ENCODE data around the gene MFAP5. TPM values are rescaled to one million over a fixed set of nuclear protein-coding genes. Genes with fewer than 3 reads are reported as not detected.

MFAP5 gene
- total and polyA plus RNA-seq, 7 experiments from 2014 or later = not detected

DNA sequence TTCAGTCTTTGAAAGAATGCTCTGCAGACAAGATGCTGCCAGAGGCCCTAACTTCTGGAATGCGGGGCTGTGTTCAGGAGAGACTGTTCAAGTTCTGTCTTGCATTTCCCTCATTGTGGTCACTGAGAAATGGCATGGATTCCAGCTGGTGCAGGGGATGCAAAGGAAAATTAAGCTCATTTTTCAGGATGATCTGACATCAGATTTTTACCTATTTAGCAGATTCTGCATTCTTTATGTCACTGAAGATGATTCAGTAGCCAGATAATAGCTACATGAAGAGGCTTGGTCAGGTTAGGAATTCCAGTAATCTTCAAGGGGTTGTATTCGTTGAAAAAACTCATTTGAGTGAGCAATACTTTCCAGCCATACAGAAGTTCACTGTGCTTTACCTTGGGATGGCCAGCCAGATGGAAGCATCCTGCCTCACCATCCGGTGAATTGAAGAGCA is 16.1 kb upstream of the MFAP5 start:
- H3K27ac Mint-ChIP-seq = no peak overlapping the region
- peaks cover 0 to 14% (median 8%) of the 10 kb centered on the region in 7 donors for H3K4me1 Mint-ChIP-seq
- no peak overlapping the region for H3K27ac ChIP-seq (ENCODE audit: low read depth, low read length)
- DNase-seq (no peak), ATAC-seq (no peak)
- no peaks in the 10 kb centered on the region for H3K27me3 ChIP-seq (ENCODE audit: control insufficient read depth in 2 of 2, insufficient read depth in 2 of 2, low read length in 2 of 2)
- peaks cover 0 to 13% (median 0%) of the 10 kb centered on the region in 5 donors for H3K27me3 Mint-ChIP-seq
- CTCF ChIA-PET = interaction anchor here (0.7 to 5.1 kb wide), 4 partner anchors 182 to 371 kb away, joined by 3 to 28 read pairs (median 6); no protein-coding TSS in a partner anchor
- no peak overlapping the region for H3K4me3 Mint-ChIP-seq
- POLR2A ChIA-PET = no interaction called here
- H3K9me3 Mint-ChIP-seq = no peaks in the 10 kb centered on the region
- intact Hi-C loops (cut with micrococcal nuclease) = no loop called here
- no peaks in the 10 kb centered on the region for H3K9me3 ChIP-seq (ENCODE audit: control insufficient read depth in 2 of 3, low read length in 3 of 3)
- H3K36me3 ChIP-seq (ENCODE audit: control insufficient read depth in 2 of 3, insufficient read depth in 3 of 3, low read length in 3 of 3) = no peaks in the 10 kb centered on the region
- H3K4me3 ChIP-seq (ENCODE audit: low read length) = no peak overlapping the region
- H3K36me3 Mint-ChIP-seq = no peaks in the 10 kb centered on the region
- peaks cover 0 to 3% of the 10 kb centered on the region in 2 donors for H3K4me1 ChIP-seq (ENCODE audit: control insufficient read depth in 2 of 2, insufficient read depth in 2 of 2, low read length in 2 of 2)

DNA sequence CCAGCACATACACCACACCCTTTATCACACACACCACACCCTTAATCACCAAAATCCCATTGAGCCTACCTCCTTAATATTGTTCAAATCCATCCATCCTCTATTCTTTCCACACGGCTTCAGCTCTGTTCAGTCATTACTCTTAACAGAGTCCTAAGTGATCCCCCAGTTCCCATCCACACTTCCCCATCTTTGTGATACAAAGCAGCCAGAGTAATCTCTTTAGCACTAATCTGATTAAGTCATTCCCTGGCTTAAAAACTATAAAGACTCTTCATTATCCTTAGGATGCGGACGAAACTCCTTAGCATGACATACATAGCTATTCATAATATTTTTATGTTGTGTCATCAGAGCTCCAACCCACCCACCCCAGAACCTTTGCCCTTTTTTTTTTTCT is 14.7 kb upstream of the MFAP5 start:
- Histone ChIP-seq H3K9me3 (ENCODE audit: control insufficient read depth in 2 of 3, low read length in 3 of 3) (no peaks in the 10 kb centered on the region), H3K4me3 (ENCODE audit: low read length) (no peak overlapping the region), H3K27ac (ENCODE audit: low read depth, low read length) (no peak overlapping the region), H3K36me3 (ENCODE audit: control insufficient read depth in 2 of 3, insufficient read depth in 3 of 3, low read length in 3 of 3) (no peaks in the 10 kb centered on the region), H3K4me1 (ENCODE audit: control insufficient read depth in 2 of 2, insufficient read depth in 2 of 2, low read length in 2 of 2) (peaks cover 0 to 3% of the 10 kb centered on the region in 2 donors), H3K27me3 (ENCODE audit: control insufficient read depth in 2 of 2, insufficient read depth in 2 of 2, low read length in 2 of 2) (no peaks in the 10 kb centered on the region)
- Mint-ChIP-seq H3K4me1 (peaks cover 0 to 14% (median 8%) of the 10 kb centered on the region in 7 donors), H3K36me3 (no peaks in the 10 kb centered on the region), H3K27ac (peak overlapping the region in 1 of 9 donors; percentile 2), H3K9me3 (no peaks in the 10 kb centered on the region), H3K27me3 (peaks cover 0 to 13% (median 0%) of the 10 kb centered on the region in 5 donors), H3K4me3 (no peak overlapping the region)
- ChIA-PET CTCF (interaction anchor here (1.2 to 5.1 kb wide), 3 partner anchors 183 to 372 kb away, joined by 5 to 28 read pairs (median 6); no protein-coding TSS in a partner anchor), POLR2A (interaction anchor here (1.0 kb wide), 1 partner anchor 32 kb away, joined by 3 read pairs; no protein-coding TSS in a partner anchor)
- intact Hi-C loops (cut with micrococcal nuclease) = no loop called here
- ATAC-seq (no peak), DNase-seq (no peak)

DNA sequence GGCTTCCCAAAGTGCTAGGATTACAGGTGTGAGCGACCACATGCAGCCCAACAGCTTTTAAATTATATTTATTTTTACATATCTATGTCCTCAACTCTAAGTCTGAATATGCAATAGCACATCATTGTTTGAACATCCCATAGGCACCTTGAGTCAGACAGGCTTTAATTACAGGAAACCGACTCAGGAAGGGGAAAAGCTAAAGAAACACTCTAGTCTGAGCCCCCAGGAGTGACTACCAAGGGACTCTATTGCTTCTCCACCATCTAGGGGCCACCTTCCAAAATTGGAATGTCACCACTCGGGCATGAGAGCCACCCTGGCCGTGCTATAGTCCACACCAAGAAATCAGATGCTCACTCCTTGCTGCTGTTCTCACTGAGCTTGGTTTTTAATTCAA is 14.0 kb upstream of the MFAP5 start:
- POLR2A ChIA-PET = interaction anchor here (1.3 kb wide), 1 partner anchor 14 kb away, joined by 3 read pairs; no protein-coding TSS in a partner anchor
- H3K9me3 ChIP-seq (ENCODE audit: control insufficient read depth in 2 of 3, low read length in 3 of 3) = no peaks in the 10 kb centered on the region
- H3K27ac Mint-ChIP-seq = no peak overlapping the region

DNA sequence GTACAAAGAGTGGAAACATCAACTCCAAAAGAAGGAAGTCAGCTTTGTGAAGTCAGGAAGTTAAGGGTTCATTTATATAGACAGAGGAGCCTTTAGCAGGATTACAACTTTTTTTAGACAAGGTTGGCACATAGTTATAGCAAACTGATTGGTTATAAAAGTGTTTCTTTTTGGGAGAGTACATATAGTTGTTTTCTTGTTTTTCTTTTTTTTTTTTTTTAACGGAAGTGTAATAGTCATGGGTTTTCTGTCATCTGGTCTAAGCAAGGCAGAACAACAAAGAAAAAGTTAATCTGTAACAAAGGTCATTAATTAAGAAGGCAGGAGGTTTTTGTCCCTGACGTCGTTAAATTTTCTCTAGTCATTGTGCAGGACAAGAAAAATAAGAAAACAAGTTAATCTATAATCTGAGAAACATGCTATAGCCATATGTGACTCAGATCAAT is 13.0 kb upstream of the MFAP5 start:
- no peaks in the 10 kb centered on the region for H3K9me3 ChIP-seq (ENCODE audit: control insufficient read depth in 2 of 3, low read length in 3 of 3)
- H3K4me3 ChIP-seq (ENCODE audit: low read length) = no peak overlapping the region
- H3K36me3 ChIP-seq (ENCODE audit: control insufficient read depth in 2 of 3, insufficient read depth in 3 of 3, low read length in 3 of 3) = no peaks in the 10 kb centered on the region
- no peak overlapping the region for H3K27ac ChIP-seq (ENCODE audit: low read depth, low read length)
- Mint-ChIP-seq H3K36me3 (no peaks in the 10 kb centered on the region), H3K27me3 (peaks cover 0 to 5% (median 0%) of the 10 kb centered on the region in 5 donors), H3K4me3 (no peak overlapping the region), H3K27ac (peak overlapping the region in 5 of 9 donors; percentile 0 to 65 (median 16)), H3K4me1 (peaks cover 0 to 14% (median 8%) of the 10 kb centered on the region in 7 donors), H3K9me3 (peaks cover 0 to 1% (median 0%) of the 10 kb centered on the region in 11 donors)
- DNase-seq = no peak
- H3K4me1 ChIP-seq (ENCODE audit: control insufficient read depth in 2 of 2, insufficient read depth in 2 of 2, low read length in 2 of 2) = peaks cover 0 to 3% of the 10 kb centered on the region in 2 donors
- ChIA-PET CTCF (interaction anchor here (0.7 to 5.1 kb wide), 2 partner anchors 327 to 374 kb away, joined by 5 to 28 read pairs; no protein-coding TSS in a partner anchor), POLR2A (interaction anchor here (1.3 kb wide), 1 partner anchor 15 kb away, joined by 3 read pairs; no protein-coding TSS in a partner anchor)
- intact Hi-C loops (cut with micrococcal nuclease) = no loop called here
- no peak for ATAC-seq
- H3K27me3 ChIP-seq (ENCODE audit: control insufficient read depth in 2 of 2, insufficient read depth in 2 of 2, low read length in 2 of 2) = no peaks in the 10 kb centered on the region

More for the DNA sequence above, 14.0 kb upstream of the MFAP5 start:
- intact Hi-C loops (cut with micrococcal nuclease) = no loop called here
- Mint-ChIP-seq H3K4me1 (peaks cover 0 to 14% (median 8%) of the 10 kb centered on the region in 7 donors), H3K27me3 (peaks cover 0 to 7% (median 0%) of the 10 kb centered on the region in 5 donors), H3K4me3 (no peak overlapping the region), H3K9me3 (no peaks in the 10 kb centered on the region), H3K36me3 (no peaks in the 10 kb centered on the region)
- ATAC-seq (no peak), DNase-seq (no peak)
- no peaks in the 10 kb centered on the region for H3K27me3 ChIP-seq (ENCODE audit: control insufficient read depth in 2 of 2, insufficient read depth in 2 of 2, low read length in 2 of 2)
- peaks cover 0 to 3% of the 10 kb centered on the region in 2 donors for H3K4me1 ChIP-seq (ENCODE audit: control insufficient read depth in 2 of 2, insufficient read depth in 2 of 2, low read length in 2 of 2)
- no peaks in the 10 kb centered on the region for H3K36me3 ChIP-seq (ENCODE audit: control insufficient read depth in 2 of 3, insufficient read depth in 3 of 3, low read length in 3 of 3)
- H3K27ac ChIP-seq (ENCODE audit: low read depth, low read length) = no peak overlapping the region
- CTCF ChIA-PET = interaction anchor here (1.1 to 5.1 kb wide), 3 partner anchors 184 to 373 kb away, joined by 4 to 28 read pairs (median 5); no protein-coding TSS in a partner anchor
- no peak overlapping the region for H3K4me3 ChIP-seq (ENCODE audit: low read length)

DNA sequence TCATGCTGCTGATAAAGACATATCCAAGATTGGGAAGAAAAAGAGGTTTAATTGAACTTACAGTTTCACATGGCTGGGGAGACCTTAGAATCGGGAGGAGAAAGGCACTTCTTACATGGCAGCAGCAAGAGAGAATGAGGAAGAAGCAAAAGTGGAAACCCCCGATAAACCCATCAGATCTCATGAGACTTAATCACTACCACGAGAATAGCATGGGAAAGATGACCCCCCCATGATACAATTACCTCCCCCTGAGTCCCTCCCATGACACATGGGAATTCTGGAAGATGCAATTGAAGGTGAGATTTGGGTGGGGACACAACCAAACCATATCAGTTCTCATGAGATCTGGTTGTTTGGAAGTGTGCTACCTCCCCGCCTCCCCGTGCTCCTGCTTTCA is 9.8 kb upstream of the MFAP5 start:
- H3K4me3 Mint-ChIP-seq = no peak overlapping the region
- Histone ChIP-seq H3K4me1 (ENCODE audit: control insufficient read depth in 2 of 2, insufficient read depth in 2 of 2, low read length in 2 of 2) (peaks cover 0 to 3% of the 10 kb centered on the region in 2 donors), H3K9me3 (ENCODE audit: control insufficient read depth in 2 of 3, low read length in 3 of 3) (no peaks in the 10 kb centered on the region), H3K4me3 (ENCODE audit: low read length) (no peak overlapping the region), H3K36me3 (ENCODE audit: control insufficient read depth in 2 of 3, insufficient read depth in 3 of 3, low read length in 3 of 3) (no peaks in the 10 kb centered on the region), H3K27me3 (ENCODE audit: control insufficient read depth in 2 of 2, insufficient read depth in 2 of 2, low read length in 2 of 2) (no peaks in the 10 kb centered on the region), H3K27ac (ENCODE audit: low read depth, low read length) (no peak overlapping the region)
- no peaks in the 10 kb centered on the region for H3K36me3 Mint-ChIP-seq
- CTCF ChIA-PET = interaction anchor here (1.3 kb wide), 1 partner anchor 9 kb away, joined by 5 read pairs; no protein-coding TSS in a partner anchor
- no peak for ATAC-seq
- peaks cover 0 to 15% (median 0%) of the 10 kb centered on the region in 5 donors for H3K27me3 Mint-ChIP-seq
- intact Hi-C loops (cut with micrococcal nuclease) = no loop called here
- peaks cover 0 to 1% (median 0%) of the 10 kb centered on the region in 11 donors for H3K9me3 Mint-ChIP-seq
- POLR2A ChIA-PET = no interaction called here
- no peak for DNase-seq
- H3K27ac Mint-ChIP-seq = no peak overlapping the region
- peaks cover 0 to 12% (median 8%) of the 10 kb centered on the region in 7 donors for H3K4me1 Mint-ChIP-seq

DNA sequence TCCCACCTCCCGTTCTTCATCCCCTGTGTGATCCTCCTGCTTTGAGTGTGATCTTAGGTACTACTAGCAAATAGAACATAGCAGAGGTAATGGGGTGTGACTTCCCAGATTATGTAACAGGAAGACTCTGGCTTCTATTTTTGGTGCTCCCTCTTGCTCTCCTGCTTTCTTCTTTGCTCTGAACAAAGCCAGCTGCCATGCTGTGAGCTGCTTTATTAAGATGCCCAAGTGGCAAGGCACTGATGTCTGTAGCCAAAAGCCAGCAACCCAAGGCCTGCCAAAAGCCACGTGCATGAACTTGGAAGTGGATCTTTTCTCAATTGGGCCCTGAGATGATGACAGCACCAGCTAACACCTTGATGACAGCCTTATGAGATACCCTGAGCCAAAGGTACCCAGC is 5.8 kb upstream of the MFAP5 start:
- no peak overlapping the region for H3K27ac Mint-ChIP-seq
- Histone ChIP-seq H3K9me3 (ENCODE audit: control insufficient read depth in 2 of 3, low read length in 3 of 3) (no peaks in the 10 kb centered on the region), H3K27me3 (ENCODE audit: control insufficient read depth in 2 of 2, insufficient read depth in 2 of 2, low read length in 2 of 2) (no peaks in the 10 kb centered on the region), H3K4me3 (ENCODE audit: low read length) (no peak overlapping the region), H3K36me3 (ENCODE audit: control insufficient read depth in 2 of 3, insufficient read depth in 3 of 3, low read length in 3 of 3) (no peaks in the 10 kb centered on the region), H3K4me1 (ENCODE audit: control insufficient read depth in 2 of 2, insufficient read depth in 2 of 2, low read length in 2 of 2) (no peaks in the 10 kb centered on the region), H3K27ac (ENCODE audit: low read depth, low read length) (no peak overlapping the region)
- H3K9me3 Mint-ChIP-seq = peaks cover 0 to 3% (median 0%) of the 10 kb centered on the region in 11 donors
- no peak for DNase-seq
- no peak overlapping the region for H3K4me3 Mint-ChIP-seq
- ATAC-seq = no peak
- H3K4me1 Mint-ChIP-seq = peaks cover 0 to 4% (median 0%) of the 10 kb centered on the region in 7 donors
- intact Hi-C loops (cut with micrococcal nuclease) = no loop called here
- ChIA-PET CTCF (interaction anchor here (1.1 kb wide), 1 partner anchor 8 kb away, joined by 3 read pairs; no protein-coding TSS in a partner anchor), POLR2A (interaction anchor here (0.6 kb wide), 1 partner anchor 9 kb away, joined by 7 read pairs; no protein-coding TSS in a partner anchor)
- H3K36me3 Mint-ChIP-seq = no peaks in the 10 kb centered on the region
- H3K27me3 Mint-ChIP-seq = peaks cover 5 to 17% (median 11%) of the 10 kb centered on the region in 5 donors
